PC-9 (cell line): Measurements from ENCODE around the gene ZNHIT1.

Experiments used
- EZH2 ChIP-seq: fragments of 200-600 bp; sonication (generic); IDR thresholded peaks from 2 replicates; pipeline ENCODE4 v1.8.0; 2017; ENCODE audit warnings: antibody characterized with exemption, low read depth
- TF ChIP-seq, protein P1 (sequence below): fragments of 200-600 bp; sonication (generic); conservative IDR thresholded peaks from 2 replicates; pipeline ENCODE4 v1.6.1; 2017; ENCODE audit warnings: mixed run types, antibody characterized with exemption, mild to moderate bottlenecking, moderate library complexity

DNA sequence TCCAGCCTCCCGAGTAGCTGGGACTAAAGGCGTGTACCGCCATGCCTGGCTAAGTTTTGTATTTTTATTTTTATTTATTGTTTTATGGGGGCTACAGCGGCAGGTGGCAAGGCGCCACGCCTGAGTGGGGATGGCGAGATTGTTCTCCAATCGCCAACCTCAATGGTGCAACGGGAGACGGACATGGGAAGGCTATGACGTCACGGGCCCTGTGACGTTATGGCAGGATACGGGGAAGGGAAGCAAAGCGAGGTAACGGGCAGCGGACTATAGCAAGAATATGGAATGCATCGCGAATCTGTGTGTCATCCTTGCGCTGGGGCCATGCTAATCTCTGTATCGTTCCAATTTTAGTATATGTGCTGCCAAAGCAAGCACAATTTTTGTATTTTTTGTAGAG is 51.7 kb downstream of the ZNHIT1 start:
- TF ChIP-seq, protein P1, sequence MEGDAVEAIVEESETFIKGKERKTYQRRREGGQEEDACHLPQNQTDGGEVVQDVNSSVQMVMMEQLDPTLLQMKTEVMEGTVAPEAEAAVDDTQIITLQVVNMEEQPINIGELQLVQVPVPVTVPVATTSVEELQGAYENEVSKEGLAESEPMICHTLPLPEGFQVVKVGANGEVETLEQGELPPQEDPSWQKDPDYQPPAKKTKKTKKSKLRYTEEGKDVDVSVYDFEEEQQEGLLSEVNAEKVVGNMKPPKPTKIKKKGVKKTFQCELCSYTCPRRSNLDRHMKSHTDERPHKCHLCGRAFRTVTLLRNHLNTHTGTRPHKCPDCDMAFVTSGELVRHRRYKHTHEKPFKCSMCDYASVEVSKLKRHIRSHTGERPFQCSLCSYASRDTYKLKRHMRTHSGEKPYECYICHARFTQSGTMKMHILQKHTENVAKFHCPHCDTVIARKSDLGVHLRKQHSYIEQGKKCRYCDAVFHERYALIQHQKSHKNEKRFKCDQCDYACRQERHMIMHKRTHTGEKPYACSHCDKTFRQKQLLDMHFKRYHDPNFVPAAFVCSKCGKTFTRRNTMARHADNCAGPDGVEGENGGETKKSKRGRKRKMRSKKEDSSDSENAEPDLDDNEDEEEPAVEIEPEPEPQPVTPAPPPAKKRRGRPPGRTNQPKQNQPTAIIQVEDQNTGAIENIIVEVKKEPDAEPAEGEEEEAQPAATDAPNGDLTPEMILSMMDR, result no peak
- no peak for TF ChIP-seq EZH2
